ENCODE results near the gene CYP3A7.

DNA sequence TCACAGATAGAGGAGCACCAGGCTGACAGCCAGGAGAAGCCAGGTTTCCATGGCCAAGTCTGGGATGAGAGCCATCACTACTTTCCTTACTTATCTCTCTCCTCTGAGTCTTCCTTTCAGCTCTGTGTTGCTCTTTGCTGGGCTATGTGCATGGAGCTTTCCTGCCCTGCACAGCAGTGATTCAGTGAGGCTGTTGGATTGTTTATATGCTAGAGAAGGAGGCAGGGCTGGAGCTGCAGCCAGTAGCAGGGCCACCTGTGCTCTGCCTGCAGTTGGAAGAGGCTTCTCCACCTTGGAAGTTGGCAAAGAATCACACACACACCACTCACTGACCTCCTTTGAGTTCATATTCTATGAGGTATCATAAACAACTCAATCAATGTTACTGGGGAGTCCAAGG lies 49.0 kb upstream of the CYP3A7 start, which contains the start of gene CYP3A4:
- no peak for TF ChIP-seq RHOXF2B (CRISPR knock-in tag; conservative IDR thresholded peaks at IDR 0.05)
- no peak for TF ChIP-seq SMAD4 (CRISPR knock-in tag; conservative IDR thresholded peaks at IDR 0.05)
- TF ChIP-seq RFX1 (IDR thresholded peaks at IDR 0.05): no peak
- TF ChIP-seq, protein P1, sequence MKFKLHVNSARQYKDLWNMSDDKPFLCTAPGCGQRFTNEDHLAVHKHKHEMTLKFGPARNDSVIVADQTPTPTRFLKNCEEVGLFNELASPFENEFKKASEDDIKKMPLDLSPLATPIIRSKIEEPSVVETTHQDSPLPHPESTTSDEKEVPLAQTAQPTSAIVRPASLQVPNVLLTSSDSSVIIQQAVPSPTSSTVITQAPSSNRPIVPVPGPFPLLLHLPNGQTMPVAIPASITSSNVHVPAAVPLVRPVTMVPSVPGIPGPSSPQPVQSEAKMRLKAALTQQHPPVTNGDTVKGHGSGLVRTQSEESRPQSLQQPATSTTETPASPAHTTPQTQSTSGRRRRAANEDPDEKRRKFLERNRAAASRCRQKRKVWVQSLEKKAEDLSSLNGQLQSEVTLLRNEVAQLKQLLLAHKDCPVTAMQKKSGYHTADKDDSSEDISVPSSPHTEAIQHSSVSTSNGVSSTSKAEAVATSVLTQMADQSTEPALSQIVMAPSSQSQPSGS (CRISPR knock-in tag; IDR thresholded peaks at IDR 0.05): no peak
- TF ChIP-seq CEBPB (tag; IDR thresholded peaks at IDR 0.05): no peak
- TF ChIP-seq ZNF124 (CRISPR knock-in tag; IDR thresholded peaks at IDR 0.05): no peak
- TF ChIP-seq, protein P2, sequence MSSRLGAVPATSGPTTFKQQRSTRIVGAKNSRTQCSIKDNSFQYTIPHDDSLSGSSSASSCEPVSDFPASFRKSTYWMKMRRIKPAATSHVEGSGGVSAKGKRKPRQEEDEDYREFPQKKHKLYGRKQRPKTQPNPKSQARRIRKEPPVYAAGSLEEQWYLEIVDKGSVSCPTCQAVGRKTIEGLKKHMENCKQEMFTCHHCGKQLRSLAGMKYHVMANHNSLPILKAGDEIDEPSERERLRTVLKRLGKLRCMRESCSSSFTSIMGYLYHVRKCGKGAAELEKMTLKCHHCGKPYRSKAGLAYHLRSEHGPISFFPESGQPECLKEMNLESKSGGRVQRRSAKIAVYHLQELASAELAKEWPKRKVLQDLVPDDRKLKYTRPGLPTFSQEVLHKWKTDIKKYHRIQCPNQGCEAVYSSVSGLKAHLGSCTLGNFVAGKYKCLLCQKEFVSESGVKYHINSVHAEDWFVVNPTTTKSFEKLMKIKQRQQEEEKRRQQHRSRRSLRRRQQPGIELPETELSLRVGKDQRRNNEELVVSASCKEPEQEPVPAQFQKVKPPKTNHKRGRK (tag; IDR thresholded peaks at IDR 0.05): no peak
- TF ChIP-seq TARDBP (IDR thresholded peaks at IDR 0.05): no peak
- TF ChIP-seq, protein P3, sequence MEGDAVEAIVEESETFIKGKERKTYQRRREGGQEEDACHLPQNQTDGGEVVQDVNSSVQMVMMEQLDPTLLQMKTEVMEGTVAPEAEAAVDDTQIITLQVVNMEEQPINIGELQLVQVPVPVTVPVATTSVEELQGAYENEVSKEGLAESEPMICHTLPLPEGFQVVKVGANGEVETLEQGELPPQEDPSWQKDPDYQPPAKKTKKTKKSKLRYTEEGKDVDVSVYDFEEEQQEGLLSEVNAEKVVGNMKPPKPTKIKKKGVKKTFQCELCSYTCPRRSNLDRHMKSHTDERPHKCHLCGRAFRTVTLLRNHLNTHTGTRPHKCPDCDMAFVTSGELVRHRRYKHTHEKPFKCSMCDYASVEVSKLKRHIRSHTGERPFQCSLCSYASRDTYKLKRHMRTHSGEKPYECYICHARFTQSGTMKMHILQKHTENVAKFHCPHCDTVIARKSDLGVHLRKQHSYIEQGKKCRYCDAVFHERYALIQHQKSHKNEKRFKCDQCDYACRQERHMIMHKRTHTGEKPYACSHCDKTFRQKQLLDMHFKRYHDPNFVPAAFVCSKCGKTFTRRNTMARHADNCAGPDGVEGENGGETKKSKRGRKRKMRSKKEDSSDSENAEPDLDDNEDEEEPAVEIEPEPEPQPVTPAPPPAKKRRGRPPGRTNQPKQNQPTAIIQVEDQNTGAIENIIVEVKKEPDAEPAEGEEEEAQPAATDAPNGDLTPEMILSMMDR (IDR thresholded peaks at IDR 0.05 in 2 of 3, conservative IDR thresholded peaks at IDR 0.05 in 1 of 3; ENCODE audit: insufficient read depth in 2 of 3, low read depth in 1 of 3, low read length in 3 of 3): no peak
- TF ChIP-seq, protein P4, sequence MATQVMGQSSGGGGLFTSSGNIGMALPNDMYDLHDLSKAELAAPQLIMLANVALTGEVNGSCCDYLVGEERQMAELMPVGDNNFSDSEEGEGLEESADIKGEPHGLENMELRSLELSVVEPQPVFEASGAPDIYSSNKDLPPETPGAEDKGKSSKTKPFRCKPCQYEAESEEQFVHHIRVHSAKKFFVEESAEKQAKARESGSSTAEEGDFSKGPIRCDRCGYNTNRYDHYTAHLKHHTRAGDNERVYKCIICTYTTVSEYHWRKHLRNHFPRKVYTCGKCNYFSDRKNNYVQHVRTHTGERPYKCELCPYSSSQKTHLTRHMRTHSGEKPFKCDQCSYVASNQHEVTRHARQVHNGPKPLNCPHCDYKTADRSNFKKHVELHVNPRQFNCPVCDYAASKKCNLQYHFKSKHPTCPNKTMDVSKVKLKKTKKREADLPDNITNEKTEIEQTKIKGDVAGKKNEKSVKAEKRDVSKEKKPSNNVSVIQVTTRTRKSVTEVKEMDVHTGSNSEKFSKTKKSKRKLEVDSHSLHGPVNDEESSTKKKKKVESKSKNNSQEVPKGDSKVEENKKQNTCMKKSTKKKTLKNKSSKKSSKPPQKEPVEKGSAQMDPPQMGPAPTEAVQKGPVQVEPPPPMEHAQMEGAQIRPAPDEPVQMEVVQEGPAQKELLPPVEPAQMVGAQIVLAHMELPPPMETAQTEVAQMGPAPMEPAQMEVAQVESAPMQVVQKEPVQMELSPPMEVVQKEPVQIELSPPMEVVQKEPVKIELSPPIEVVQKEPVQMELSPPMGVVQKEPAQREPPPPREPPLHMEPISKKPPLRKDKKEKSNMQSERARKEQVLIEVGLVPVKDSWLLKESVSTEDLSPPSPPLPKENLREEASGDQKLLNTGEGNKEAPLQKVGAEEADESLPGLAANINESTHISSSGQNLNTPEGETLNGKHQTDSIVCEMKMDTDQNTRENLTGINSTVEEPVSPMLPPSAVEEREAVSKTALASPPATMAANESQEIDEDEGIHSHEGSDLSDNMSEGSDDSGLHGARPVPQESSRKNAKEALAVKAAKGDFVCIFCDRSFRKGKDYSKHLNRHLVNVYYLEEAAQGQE (IDR thresholded peaks at IDR 0.05; ENCODE audit: borderline replicate concordance): no peak
- TF ChIP-seq, protein P4 (CRISPR knock-in tag; IDR thresholded peaks at IDR 0.05; ENCODE audit: low read depth): no peak
- no peak for TF ChIP-seq U2AF2 (optimal IDR thresholded peaks at IDR 0.05; ENCODE audit: low read depth, low read length)
- no peak for TF ChIP-seq PYGO2 (tag; IDR thresholded peaks at IDR 0.05)
- TF ChIP-seq RAD21 (CRISPR knock-in tag; conservative IDR thresholded peaks at IDR 0.05 in 1 of 2, IDR thresholded peaks at IDR 0.05 in 1 of 2): no peak
